ENCODE data around the gene HLA-C. TPM values are rescaled to one million over a fixed set of nuclear protein-coding genes. Genes with fewer than 3 reads are reported as not detected.

HLA-C gene
- total and polyA plus RNA-seq, 2 donors (not counting 3 experiments of a cell fraction or from before 2014, with no cell fraction given), result 109 to 287 TPM

GRCh38 chr6:31268836-31269235, 3.1 kb downstream of the HLA-C start:
- Histone ChIP-seq H3K36me3 (ENCODE audit: control insufficient read depth in 2 of 2, extremely low read depth in 1 of 2, insufficient read depth in 2 of 2, low read length in 2 of 2) (peaks cover 0 to 3% of the 10 kb centered on the region in 2 experiments), H3K9ac (replicated peaks; ENCODE audit: extremely low read depth, insufficient read depth, low read length) (no peak overlapping the region), H4K20me1 (replicated peaks; ENCODE audit: control insufficient read depth, extremely low read depth, insufficient read depth, low read length) (no peaks in the 10 kb centered on the region), H3K79me2 (ENCODE audit: control insufficient read depth, insufficient read depth, low read length) (peaks cover 5% of the 10 kb centered on the region), H3K4me2 (ENCODE audit: insufficient read depth, low read length) (no peak overlapping the region), H3K4me1 (ENCODE audit: control insufficient read depth, extremely low read depth, insufficient read depth, low read length) (peaks cover 4% of the 10 kb centered on the region), H2AFZ (ENCODE audit: low read depth, low read length) (no peak overlapping the region), H3K27me3 (ENCODE audit: control insufficient read depth in 2 of 2, insufficient read depth in 2 of 2, low read length in 2 of 2) (peaks cover 0 to 8% of the 10 kb centered on the region in 2 experiments), H3K4me3 (replicated peaks in 1 of 3; ENCODE audit: insufficient read depth in 1 of 3, low read depth in 1 of 3, low read length in 3 of 3) (no peak overlapping the region), H3K9me1 (replicated peaks; ENCODE audit: control insufficient read depth, extremely low read depth, insufficient read depth, low read length) (no peaks in the 10 kb centered on the region), H3K9me3 (replicated peaks; ENCODE audit: control insufficient read depth, insufficient read depth, low read length) (no peaks in the 10 kb centered on the region), H3K27ac (ENCODE audit: insufficient read depth, low read depth, low read length) (no peak overlapping the region)
- ChIA-PET CTCF (no interaction called here), POLR2A (no interaction called here)
- DNase-seq (ENCODE audit: low read depth, low spot score) (no peak), FAIRE-seq (no peak)
- intact Hi-C loops (cut with micrococcal nuclease), result no loop called here
- BruUV-seq (replicated peaks), result no TSS peak
- TF ChIP-seq MAX (IDR thresholded peaks at IDR 0.05; ENCODE audit: insufficient read depth, insufficient read length) (no peak), POLR2A (IDR thresholded peaks at IDR 0.05; ENCODE audit: low read depth, low read length) (no peak), MYC (IDR thresholded peaks at IDR 0.05; ENCODE audit: low read depth, low read length) (no peak), FOS (IDR thresholded peaks at IDR 0.05; ENCODE audit: borderline replicate concordance, insufficient read depth, low read length) (no peak), POLR2AphosphoS5 (IDR thresholded peaks at IDR 0.05; ENCODE audit: insufficient read depth, low read depth, low read length) (no peak)
- dilution Hi-C loops (cut with MboI; ENCODE audit: extremely low pct_ligation_motif_present, low sequenced_read_pairs), result no loop called here

GRCh38 chr6:31268369-31268765, 3.5 kb downstream of the HLA-C start:
- peaks cover 5% of the 10 kb centered on the region for H3K79me2 ChIP-seq (ENCODE audit: control insufficient read depth, insufficient read depth, low read length)
- BruUV-seq (replicated peaks), result no TSS peak
- H3K4me2 ChIP-seq (ENCODE audit: insufficient read depth, low read length), result no peak overlapping the region
- H3K9me3 ChIP-seq (replicated peaks; ENCODE audit: control insufficient read depth, insufficient read depth, low read length), result no peaks in the 10 kb centered on the region
- ChIA-PET POLR2A (no interaction called here), CTCF (no interaction called here)
- peaks cover 0 to 8% of the 10 kb centered on the region in 2 experiments for H3K27me3 ChIP-seq (ENCODE audit: control insufficient read depth in 2 of 2, insufficient read depth in 2 of 2, low read length in 2 of 2)
- H3K4me1 ChIP-seq (ENCODE audit: control insufficient read depth, extremely low read depth, insufficient read depth, low read length), result peaks cover 4% of the 10 kb centered on the region
- dilution Hi-C loops (cut with MboI; ENCODE audit: extremely low pct_ligation_motif_present, low sequenced_read_pairs) (no loop called here), intact Hi-C loops (cut with micrococcal nuclease) (no loop called here)
- no peak overlapping the region for H3K27ac ChIP-seq (ENCODE audit: insufficient read depth, low read depth, low read length)
- TF ChIP-seq POLR2A (IDR thresholded peaks at IDR 0.05; ENCODE audit: low read depth, low read length) (no peak), CTCF (IDR thresholded peaks at IDR 0.05; ENCODE audit: extremely low read depth in 1 of 2, insufficient read depth in 1 of 2, low read depth in 1 of 2, low read length in 2 of 2) (no peak), POLR2AphosphoS5 (IDR thresholded peaks at IDR 0.05; ENCODE audit: insufficient read depth, low read depth, low read length) (no peak), JUN (IDR thresholded peaks at IDR 0.05; ENCODE audit: borderline replicate concordance, insufficient read depth, insufficient read length, low read depth) (no peak), MYC (IDR thresholded peaks at IDR 0.05; ENCODE audit: low read depth, low read length) (no peak), EZH2 (IDR thresholded peaks at IDR 0.05; ENCODE audit: borderline replicate concordance, low read depth, low read length, severe bottlenecking) (no peak), FOS (IDR thresholded peaks at IDR 0.05; ENCODE audit: borderline replicate concordance, insufficient read depth, low read length) (no peak)
- H2AFZ ChIP-seq (ENCODE audit: low read depth, low read length), result no peak overlapping the region
- FAIRE-seq (no peak), DNase-seq (ENCODE audit: low read depth, low spot score) (no peak)
- H3K9ac ChIP-seq (replicated peaks; ENCODE audit: extremely low read depth, insufficient read depth, low read length), result no peak overlapping the region
- H3K36me3 ChIP-seq (ENCODE audit: control insufficient read depth in 2 of 2, extremely low read depth in 1 of 2, insufficient read depth in 2 of 2, low read length in 2 of 2), result peaks cover 0 to 3% of the 10 kb centered on the region in 2 experiments
- H3K4me3 ChIP-seq (replicated peaks in 1 of 3; ENCODE audit: insufficient read depth in 1 of 3, low read depth in 1 of 3, low read length in 3 of 3), result no peak overlapping the region
- no peaks in the 10 kb centered on the region for H3K9me1 ChIP-seq (replicated peaks; ENCODE audit: control insufficient read depth, extremely low read depth, insufficient read depth, low read length)
- H4K20me1 ChIP-seq (replicated peaks; ENCODE audit: control insufficient read depth, extremely low read depth, insufficient read depth, low read length), result no peaks in the 10 kb centered on the region

Measured in endothelial cell of umbilical vein (primary cell).